D341Med (cell line): ENCODE results near the gene STARD3.
"Not testable (repeated sequence)": the region's sequence is repeated elsewhere in the genome, so short reads cannot be mapped to it uniquely, and the experiment has no call there.

Experiments used
- DNase-seq: peaks from one replicate; pipeline ENCODE4 v3.0.0; 2012; ENCODE audit warnings: low spot score

Gene STARD3

GRCh38 chr17:39695089-39695474 lies 58.1 kb downstream of the STARD3 start:
- no peak for DNase-seq

GRCh38 chr17:39696731-39697130 lies 59.8 kb downstream of the STARD3 start:
- no peak for DNase-seq

- no peak for DNase-seq
These were observed 61.0 kb downstream of the STARD3 start for GRCh38 chr17:39697961-39698360.

GRCh38 chr17:39699157-39699817 lies 62.3 kb downstream of the STARD3 start:
- DNase-seq = not testable (repeated sequence)

- DNase-seq = no peak
These were observed 62.8 kb downstream of the STARD3 start, which contains the start of gene ERBB2 for GRCh38 chr17:39699818-39700147. TSS of gene ERBB2 (plus strand) at chr17:39700064. CDS start at chr17:39700239, 175 bp downstream.

DNA sequence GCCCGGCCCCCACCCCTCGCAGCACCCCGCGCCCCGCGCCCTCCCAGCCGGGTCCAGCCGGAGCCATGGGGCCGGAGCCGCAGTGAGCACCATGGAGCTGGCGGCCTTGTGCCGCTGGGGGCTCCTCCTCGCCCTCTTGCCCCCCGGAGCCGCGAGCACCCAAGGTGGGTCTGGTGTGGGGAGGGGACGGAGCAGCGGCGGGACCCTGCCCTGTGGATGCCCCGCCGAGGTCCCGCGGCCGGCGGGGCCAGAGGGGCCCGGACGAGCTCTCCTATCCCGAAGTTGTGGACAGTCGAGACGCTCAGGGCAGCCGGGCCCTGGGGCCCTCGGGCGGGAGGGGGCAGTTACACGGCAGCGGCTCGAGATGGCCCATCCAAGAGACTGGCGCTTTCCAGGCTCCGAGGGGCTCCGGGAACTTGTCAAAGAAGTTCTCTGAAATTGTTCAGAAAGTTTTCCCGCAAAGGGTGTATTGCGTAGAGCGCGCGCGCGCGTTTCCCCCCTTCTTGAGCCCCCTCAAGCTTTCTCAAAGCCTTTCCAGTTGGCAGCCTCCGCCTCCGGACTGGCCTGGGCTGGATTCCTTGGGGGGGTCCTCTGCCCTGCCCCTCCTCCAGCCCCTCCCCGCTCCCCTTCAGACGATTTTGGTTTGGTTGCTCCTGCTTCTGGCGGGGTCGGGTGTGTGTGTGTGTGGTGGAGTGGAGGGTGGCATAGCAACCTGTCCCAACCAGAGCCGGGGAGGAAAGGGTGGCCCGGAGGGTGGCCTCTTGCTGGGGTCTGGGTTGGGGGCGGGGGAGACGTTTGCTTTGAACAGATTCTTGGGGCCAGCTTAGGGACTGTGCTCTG lies 63.4 kb downstream of the STARD3 start:
- DNase-seq = peak; percentile 70

- DNase-seq = no peak
These were observed 64.3 kb downstream of the STARD3 start for GRCh38 chr17:39701012-39701783.

GRCh38 chr17:39701784-39702422 lies 65.0 kb downstream of the STARD3 start:
- DNase-seq = no peak

DNA sequence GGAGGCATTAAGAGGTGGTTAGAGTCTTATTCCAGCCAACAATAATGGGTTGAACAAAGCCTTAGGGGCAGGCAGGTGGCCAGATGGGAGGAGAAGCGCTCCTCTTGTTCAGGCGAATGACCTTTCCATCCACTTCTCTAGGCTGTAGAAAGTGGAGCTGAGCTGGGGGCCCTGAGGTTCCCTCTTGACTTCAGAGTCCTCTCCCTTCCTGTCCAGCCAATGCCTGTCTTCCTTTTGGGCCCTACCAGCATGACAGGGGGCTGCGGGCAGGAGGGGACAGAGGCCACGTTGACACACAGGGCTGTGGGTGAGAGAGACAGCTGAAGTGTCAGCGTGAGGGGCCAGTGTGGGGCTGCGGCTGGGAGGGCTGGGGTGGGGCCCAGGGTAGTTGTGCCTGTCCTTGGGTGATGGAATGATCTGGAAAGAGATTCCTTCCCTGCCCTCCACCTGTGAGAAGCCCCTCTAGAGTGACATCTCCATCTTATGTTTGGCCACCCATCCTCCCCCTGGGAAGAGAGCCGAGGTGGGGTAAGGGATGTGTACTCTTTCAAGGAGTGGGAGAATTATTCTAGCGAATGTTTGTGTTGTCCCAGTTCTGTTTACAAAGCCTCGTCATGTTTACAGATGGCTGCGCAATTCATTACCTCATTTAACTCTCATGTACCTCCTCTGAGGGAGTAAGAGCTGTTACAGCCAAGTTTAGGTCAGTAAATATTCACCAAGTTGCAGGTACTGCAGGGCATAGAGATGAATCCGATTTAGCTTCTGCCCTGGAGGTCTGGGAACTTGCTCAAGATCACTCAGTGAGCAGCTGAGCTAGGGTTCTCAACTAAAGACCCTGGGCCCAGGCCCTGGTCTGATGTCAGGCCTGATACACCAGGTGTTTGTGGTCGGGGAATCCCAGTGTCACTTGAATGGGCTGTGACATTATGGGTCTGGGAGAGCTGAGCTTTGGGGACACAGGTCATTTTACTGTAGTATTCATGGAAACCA lies 66.3 kb downstream of the STARD3 start:
- no peak for DNase-seq

- no peak for DNase-seq
These were observed 67.0 kb downstream of the STARD3 start for GRCh38 chr17:39703913-39704312.

GRCh38 chr17:39704821-39705551 lies 68.0 kb downstream of the STARD3 start:
- DNase-seq = no peak

DNA sequence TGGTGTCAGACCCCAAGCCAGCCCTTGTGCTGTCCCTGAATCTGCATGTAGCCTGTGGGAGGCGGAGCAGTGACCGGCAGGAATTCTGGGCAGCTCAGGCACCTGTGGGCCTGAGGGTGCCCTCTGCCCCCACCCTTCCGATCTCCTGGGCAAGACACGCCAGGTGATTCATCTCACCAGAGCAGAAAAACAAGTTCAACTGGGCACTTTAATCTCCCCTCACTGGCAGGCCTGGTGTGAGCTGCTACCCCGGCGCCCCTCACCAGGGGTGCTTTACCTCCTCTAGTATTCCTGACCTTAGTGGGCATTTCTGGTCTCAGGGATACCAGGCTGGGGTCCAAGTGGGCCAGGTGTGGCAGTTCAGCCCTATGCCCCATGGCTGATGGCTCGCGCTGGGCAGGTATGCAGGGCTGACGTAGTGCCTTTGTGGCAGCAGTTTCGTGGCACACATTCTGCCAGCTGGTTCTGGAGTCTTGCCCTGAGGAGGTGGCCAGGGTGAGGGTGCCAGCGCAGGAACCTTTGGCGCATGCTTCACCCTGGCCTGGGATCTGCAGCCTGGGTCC lies 68.9 kb downstream of the STARD3 start:
- DNase-seq = no peak

- DNase-seq = no peak
These were observed 69.4 kb downstream of the STARD3 start for GRCh38 chr17:39706383-39706782.

GRCh38 chr17:39706921-39707337 lies 70.0 kb downstream of the STARD3 start:
- no peak for DNase-seq

- DNase-seq = no peak
These were observed 72.5 kb downstream of the STARD3 start for GRCh38 chr17:39709319-39709997.

DNA sequence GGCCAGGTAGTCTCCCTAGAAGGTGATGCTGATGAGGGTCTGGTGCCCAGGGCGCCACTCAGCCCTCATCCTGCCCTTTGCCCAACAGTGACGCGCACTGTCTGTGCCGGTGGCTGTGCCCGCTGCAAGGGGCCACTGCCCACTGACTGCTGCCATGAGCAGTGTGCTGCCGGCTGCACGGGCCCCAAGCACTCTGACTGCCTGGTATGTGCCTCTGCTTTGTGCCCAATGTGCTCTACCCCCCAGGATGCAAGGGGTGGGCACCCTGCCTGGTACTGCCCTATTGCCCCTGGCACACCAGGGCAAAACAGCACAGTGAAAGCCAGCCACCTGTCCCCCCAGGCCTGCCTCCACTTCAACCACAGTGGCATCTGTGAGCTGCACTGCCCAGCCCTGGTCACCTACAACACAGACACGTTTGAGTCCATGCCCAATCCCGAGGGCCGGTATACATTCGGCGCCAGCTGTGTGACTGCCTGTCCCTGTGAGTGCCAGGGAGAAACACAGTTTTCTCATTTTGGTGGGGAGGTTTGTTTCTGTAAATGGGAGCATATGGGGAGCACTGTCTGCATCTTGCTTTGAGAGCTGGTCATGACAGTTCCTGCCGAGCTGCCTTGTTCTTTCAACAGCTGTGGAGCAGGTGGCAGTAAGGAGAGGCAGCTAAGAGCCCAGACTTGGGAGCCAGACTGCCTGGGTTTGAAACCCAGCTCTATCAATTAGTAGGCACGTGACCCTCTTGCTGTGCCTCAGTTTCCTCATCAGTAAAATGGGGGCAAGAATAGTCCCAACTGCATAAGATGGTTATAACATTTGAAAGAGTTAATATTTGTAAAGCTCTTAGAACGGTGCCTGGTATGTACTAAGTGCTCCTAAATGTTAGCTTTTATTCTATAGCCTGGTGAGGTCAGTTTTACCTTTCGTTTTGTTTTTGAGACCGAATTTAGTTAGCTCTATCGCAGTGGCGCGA lies 73.3 kb downstream of the STARD3 start:
- no peak for DNase-seq

DNA sequence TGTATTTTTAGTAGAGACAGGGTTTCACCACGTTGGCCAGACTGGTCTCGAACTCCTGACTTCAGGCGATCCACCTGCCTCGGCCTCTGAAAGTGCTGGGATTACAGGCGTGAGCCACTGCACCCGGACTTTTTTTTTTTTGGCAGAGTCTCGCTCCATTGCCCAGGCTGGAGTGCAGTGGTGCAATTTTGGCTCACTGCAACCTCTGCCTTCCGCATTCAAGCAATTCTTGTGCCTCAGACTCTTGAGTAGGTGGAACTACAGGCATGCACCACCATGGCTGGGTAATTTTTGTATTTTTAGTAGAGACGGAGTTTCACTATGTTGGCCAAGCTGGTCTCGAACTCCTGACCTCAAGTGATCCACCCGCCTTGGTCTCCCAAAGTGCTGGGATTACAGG lies 74.1 kb downstream of the STARD3 start:
- not testable (repeated sequence) for DNase-seq

DNA sequence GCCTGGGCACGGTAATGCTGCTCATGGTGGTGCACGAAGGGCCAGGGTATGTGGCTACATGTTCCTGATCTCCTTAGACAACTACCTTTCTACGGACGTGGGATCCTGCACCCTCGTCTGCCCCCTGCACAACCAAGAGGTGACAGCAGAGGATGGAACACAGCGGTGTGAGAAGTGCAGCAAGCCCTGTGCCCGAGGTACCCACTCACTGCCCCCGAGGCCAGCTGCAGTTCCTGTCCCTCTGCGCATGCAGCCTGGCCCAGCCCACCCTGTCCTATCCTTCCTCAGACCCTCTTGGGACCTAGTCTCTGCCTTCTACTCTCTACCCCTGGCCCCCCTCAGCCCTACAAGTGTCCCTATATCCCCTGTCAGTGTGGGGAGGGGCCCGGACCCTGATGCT lies 74.9 kb downstream of the STARD3 start:
- DNase-seq = no peak
